ENCODE measurements around the gene FBLN7. TPM values are rescaled to one million over a fixed set of nuclear protein-coding genes. Genes with fewer than 3 reads are reported as not detected.
"Not testable (repeated sequence)": the region's sequence is repeated elsewhere in the genome, so short reads cannot be mapped to it uniquely, and the experiment has no call there.

Gene FBLN7
- total RNA-seq, 4 donors from 2014 or later, result 0.44 to 9.5 (median 7.2) TPM

GRCh38 chr2:112133344-112133743 is 4.8 kb upstream of the FBLN7 start:
- DNase-seq (ENCODE audit: low spot score) (no peak), ATAC-seq (ENCODE audit: low FRiP score) (no peak)
- no peak for TF ChIP-seq CTCF (IDR thresholded peaks at IDR 0.05)

- ATAC-seq (ENCODE audit: low FRiP score), result no peak
- no peak for DNase-seq (ENCODE audit: low spot score)
- no peak for TF ChIP-seq CTCF (IDR thresholded peaks at IDR 0.05)
Measured at GRCh38 chr2:112134120-112134519, 4.1 kb upstream of the FBLN7 start.

GRCh38 chr2:112136096-112136495 is 2.1 kb upstream of the FBLN7 start:
- no peak for ATAC-seq (ENCODE audit: low FRiP score)
- TF ChIP-seq CTCF (IDR thresholded peaks at IDR 0.05), result no peak
- DNase-seq (ENCODE audit: low spot score), result no peak

- ATAC-seq (ENCODE audit: low FRiP score) (peak; percentile 55), DNase-seq (ENCODE audit: low spot score) (no peak)
- no peak for TF ChIP-seq CTCF (IDR thresholded peaks at IDR 0.05)
Measured at GRCh38 chr2:112137516-112138158, 548 bp upstream of the FBLN7 start.

- ATAC-seq (ENCODE audit: low FRiP score); DNase-seq (ENCODE audit: low spot score): not testable (repeated sequence)
Measured at GRCh38 chr2:112139033-112139614, 939 bp downstream of the FBLN7 start.

GRCh38 chr2:112139661-112140204 is 1.5 kb downstream of the FBLN7 start:
- not testable (repeated sequence) for ATAC-seq (ENCODE audit: low FRiP score); DNase-seq (ENCODE audit: low spot score)

GRCh38 chr2:112140205-112140802 is 2.1 kb downstream of the FBLN7 start:
- no peak for ATAC-seq (ENCODE audit: low FRiP score)
- TF ChIP-seq CTCF (IDR thresholded peaks at IDR 0.05), result no peak
- no peak for DNase-seq (ENCODE audit: low spot score)
